CD4-positive, alpha-beta memory T cell (primary cell): Measurements from ENCODE around the gene TSPYL4. TPM values are rescaled to one million over a fixed set of nuclear protein-coding genes. Genes with fewer than 3 reads are reported as not detected.
A peak's percentile ranks its signal among the peaks of the same experiment; 100 is the strongest.

Experiments used
- CTCF ChIA-PET: fragments of 350-600 bp; sonication (Branson Sonifier 250); formaldehyde crosslinking; loops from one replicate; lab custom pipeline; 2021; ENCODE audit warnings: inconsistent platforms; ENCODE audit not compliant: partially characterized antibody; lab: Charles Lee
- POLR2A ChIA-PET: fragments of 350-600 bp; sonication (Branson Sonifier 250); formaldehyde crosslinking; loops from one replicate; lab custom pipeline; 2021; ENCODE audit not compliant: partially characterized antibody; lab: Charles Lee
- DNase-seq, 5 donors: peaks; one replicate each; pipeline versions ENCODE4 v3.0.0 to v3.0.0-alpha.2; 2020 to 2022; ENCODE audit warnings: mixed read lengths in 1 of 5
- H3K27ac ChIP-seq: one replicate; pipeline ENCODE4 v1.7.0; 2013; ENCODE audit warnings: low read depth, low read length
- H3K27me3 ChIP-seq: 2 replicates; pipeline ENCODE4 v1.7.0; 2013; ENCODE audit warnings: mild to moderate bottlenecking, low read length, moderate library complexity; ENCODE audit not compliant: insufficient read depth
- H3K36me3 ChIP-seq: 2 replicates; pipeline ENCODE4 v1.7.0; 2013; ENCODE audit warnings: mild to moderate bottlenecking, low read length, moderate library complexity; ENCODE audit not compliant: insufficient read depth
- H3K4me1 ChIP-seq: 2 replicates; pipeline ENCODE4 v1.7.0; 2013; ENCODE audit warnings: mild to moderate bottlenecking, low read length, moderate library complexity; ENCODE audit not compliant: insufficient read depth
- H3K4me3 ChIP-seq, 2 donors: one replicate each; pipeline ENCODE4 v1.7.0; 2013; ENCODE audit warnings: low read length in 2 of 2, mild to moderate bottlenecking in 1 of 2
- H3K9me3 ChIP-seq, 2 donors: one replicate each; pipeline ENCODE4 v1.7.0; 2013; ENCODE audit warnings: low read length in 2 of 2, control low read depth in 1 of 2; ENCODE audit not compliant: control insufficient read depth in 1 of 2
- H3K27ac Mint-ChIP-seq, 7 donors: one replicate each; pipeline ENCODE4 v1.8.0; 2020 to 2021; ENCODE audit warnings: mixed read lengths in 7 of 7, mild to moderate bottlenecking in 6 of 7, inconsistent platforms in 3 of 7, moderate library complexity in 3 of 7
- H3K27me3 Mint-ChIP-seq, 2 donors: one replicate each; pipeline ENCODE4 v1.8.0; 2020 to 2021; ENCODE audit warnings: mixed read lengths in 2 of 2
- H3K36me3 Mint-ChIP-seq, 2 donors: one replicate each; pipeline ENCODE4 v1.8.0; 2020 to 2021; ENCODE audit warnings: mixed read lengths in 2 of 2, inconsistent platforms in 1 of 2, mild to moderate bottlenecking in 1 of 2
- H3K4me1 Mint-ChIP-seq, 4 donors: one replicate each; pipeline ENCODE4 v1.8.0; 2020 to 2021; ENCODE audit warnings: mixed read lengths in 4 of 4, mild to moderate bottlenecking in 1 of 4
- H3K4me3 Mint-ChIP-seq, 8 donors: one replicate each; pipeline ENCODE4 v1.8.0; 2020 to 2021; ENCODE audit warnings: mixed read lengths in 8 of 8, mild to moderate bottlenecking in 7 of 8, moderate library complexity in 6 of 8, inconsistent platforms in 3 of 8
- H3K9me3 Mint-ChIP-seq, 8 donors: one replicate each; pipeline ENCODE4 v1.8.0; 2020 to 2021; ENCODE audit warnings: mixed read lengths in 8 of 8, mild to moderate bottlenecking in 5 of 8, inconsistent platforms in 3 of 8, moderate library complexity in 1 of 8
- intact Hi-C: fragments of 100-400 bp; cut with micrococcal nuclease; formaldehyde crosslinking; loops from one replicate; pipeline ENCODE4 v1.15.1; 2023
- polyA plus RNA-seq, 2 donors: library from polyadenylated mRNA; unstranded; fragments of 300-500 nt; fragmentation: Illumina TruSeq; gene quantifications; one replicate each; pipeline ENCODE4 v1.2.3, GENCODE V29; 2021
- total RNA-seq, 2 experiments: library from RNA; stranded (reverse); gene quantifications; one replicate each; pipeline ENCODE4 v1.2.3, GENCODE V29; 2021

TSPYL4 gene
- total and polyA plus RNA-seq, 4 experiments from 2014 or later, result 8.0 to 23.0 (median 18.6) TPM

GRCh38 chr6:116278481-116278829, 24.6 kb upstream of the TSPYL4 start:
- DNase-seq, result peak in 1 of 5 donors; percentile 39
- ChIA-PET POLR2A (interaction anchor here (0.9 to 4.8 kb wide), 11 partner anchors 9 to 403 kb away, joined by 3 to 114 read pairs (median 20); partner anchors contain the start of genes DSE, KPNA5, NT5DC1 and RWDD1), CTCF (interaction anchor here (0.8 to 5.3 kb wide), 4 partner anchors 9 to 256 kb away, joined by 3 to 40 read pairs (median 7); no protein-coding TSS in a partner anchor)
- H3K27ac Mint-ChIP-seq, result peak overlapping the region; percentile 99 to 100 (median 100)
- Histone ChIP-seq H3K4me3 (peak overlapping the region; percentile 95 to 97), H3K27ac (peak overlapping the region; percentile 97), H3K4me1 (peaks cover 56% of the 10 kb centered on the region), H3K36me3 (peaks cover 6% of the 10 kb centered on the region), H3K27me3 (no peaks in the 10 kb centered on the region), H3K9me3 (no peaks in the 10 kb centered on the region)
- H3K9me3 Mint-ChIP-seq, result peaks cover 0 to 3% (median 0%) of the 10 kb centered on the region in 8 donors
- H3K4me1 Mint-ChIP-seq, result peaks cover 41 to 82% (median 55%) of the 10 kb centered on the region in 4 donors
- intact Hi-C loops, result loop anchor here (2.0 kb wide), 1 partner anchor 92 kb away; the partner anchor contains the start of gene DSE
- H3K36me3 Mint-ChIP-seq, result peaks cover 39 to 51% of the 10 kb centered on the region in 2 donors
- H3K4me3 Mint-ChIP-seq, result peak overlapping the region; percentile 96 to 100 (median 99)
- H3K27me3 Mint-ChIP-seq, result no peaks in the 10 kb centered on the region

GRCh38 chr6:116277124-116277523, 23.2 kb upstream of the TSPYL4 start:
- Mint-ChIP-seq H3K9me3 (peaks cover 0 to 3% (median 0%) of the 10 kb centered on the region in 8 donors), H3K36me3 (peaks cover 43 to 63% of the 10 kb centered on the region in 2 donors), H3K27me3 (no peaks in the 10 kb centered on the region), H3K27ac (peak overlapping the region; percentile 86 to 100 (median 99)), H3K4me1 (peaks cover 45 to 90% (median 65%) of the 10 kb centered on the region in 4 donors), H3K4me3 (peak overlapping the region; percentile 96 to 100 (median 99))
- H3K36me3 ChIP-seq, result peaks cover 6% of the 10 kb centered on the region
- peak overlapping the region; percentile 97 for H3K27ac ChIP-seq
- ChIA-PET CTCF (interaction anchor here (0.7 to 5.3 kb wide), 4 partner anchors 8 to 283 kb away, joined by 3 to 40 read pairs (median 6); no protein-coding TSS in a partner anchor), POLR2A (interaction anchor here (1.2 to 4.8 kb wide), 4 partner anchors 7 to 294 kb away, joined by 3 to 114 read pairs (median 72); partner anchors contain the start of genes NT5DC1, RWDD1 and TSPYL4)
- H3K4me1 ChIP-seq, result peaks cover 69% of the 10 kb centered on the region
- no peak for DNase-seq
- peak overlapping the region; percentile 75 to 97 for H3K4me3 ChIP-seq
- intact Hi-C loops, result no loop called here
- H3K27me3 ChIP-seq, result no peaks in the 10 kb centered on the region
- no peaks in the 10 kb centered on the region for H3K9me3 ChIP-seq

GRCh38 chr6:116271149-116271708, 17.4 kb upstream of the TSPYL4 start:
- intact Hi-C loops, result no loop called here
- H3K27me3 ChIP-seq, result no peaks in the 10 kb centered on the region
- no peak overlapping the region for H3K27ac ChIP-seq
- Mint-ChIP-seq H3K27me3 (no peaks in the 10 kb centered on the region), H3K36me3 (peaks cover 22 to 48% of the 10 kb centered on the region in 2 donors), H3K9me3 (no peaks in the 10 kb centered on the region), H3K4me1 (peaks cover 27 to 52% (median 35%) of the 10 kb centered on the region in 4 donors), H3K27ac (peak overlapping the region in 6 of 7 donors; percentile 7 to 52 (median 47)), H3K4me3 (no peak overlapping the region)
- POLR2A ChIA-PET, result interaction anchor here (0.8 to 3.9 kb wide), 2 partner anchors 8 to 17 kb away, joined by 3 to 66 read pairs; partner anchors contain the start of genes TSPYL1 and TSPYL4
- CTCF ChIA-PET, result interaction anchor here (0.6 to 5.6 kb wide), 6 partner anchors 8 to 299 kb away, joined by 3 to 48 read pairs (median 4); partner anchors contain the start of genes RWDD1, TSPYL1 and TSPYL4
- H3K36me3 ChIP-seq, result peaks cover 8% of the 10 kb centered on the region
- DNase-seq, result no peak
- H3K4me1 ChIP-seq, result peaks cover 48% of the 10 kb centered on the region
- no peaks in the 10 kb centered on the region for H3K9me3 ChIP-seq
- H3K4me3 ChIP-seq, result no peak overlapping the region

- ChIA-PET POLR2A (interaction anchor here (0.9 to 3.9 kb wide), 3 partner anchors 10 to 302 kb away, joined by 3 to 66 read pairs (median 7); partner anchors contain the start of genes RWDD1, TSPYL1 and TSPYL4), CTCF (interaction anchor here (0.9 to 5.6 kb wide), 23 partner anchors 10 to 303 kb away, joined by 3 to 49 read pairs (median 4); partner anchors contain the start of genes NT5DC1, RWDD1, TSPYL1 and TSPYL4)
- Mint-ChIP-seq H3K36me3 (peaks cover 25 to 39% of the 10 kb centered on the region in 2 donors), H3K27me3 (no peaks in the 10 kb centered on the region), H3K27ac (peak overlapping the region; percentile 4 to 82 (median 65)), H3K4me1 (peaks cover 16 to 29% (median 24%) of the 10 kb centered on the region in 4 donors), H3K9me3 (peaks cover 0 to 7% (median 5%) of the 10 kb centered on the region in 8 donors), H3K4me3 (no peak overlapping the region)
- Histone ChIP-seq H3K4me3 (no peak overlapping the region), H3K9me3 (no peaks in the 10 kb centered on the region), H3K27me3 (no peaks in the 10 kb centered on the region), H3K4me1 (peaks cover 25% of the 10 kb centered on the region), H3K27ac (no peak overlapping the region), H3K36me3 (peaks cover 8% of the 10 kb centered on the region)
- intact Hi-C loops, result loop anchor here (1.0 kb wide), 2 partner anchors 8 to 264 kb away; no protein-coding TSS in a partner anchor
- peak in 4 of 5 donors; percentile 44 to 50 (median 46) for DNase-seq
Observed at GRCh38 chr6:116268589-116269293, 14.9 kb upstream of the TSPYL4 start.

GRCh38 chr6:116267836-116268588, 14.1 kb upstream of the TSPYL4 start:
- ChIA-PET POLR2A (interaction anchor here (0.9 to 3.9 kb wide), 5 partner anchors 11 to 303 kb away, joined by 3 to 66 read pairs (median 4); partner anchors contain the start of genes RWDD1, TSPYL1 and TSPYL4), CTCF (interaction anchor here (0.9 to 5.6 kb wide), 23 partner anchors 11 to 304 kb away, joined by 3 to 49 read pairs (median 4); partner anchors contain the start of genes NT5DC1, RWDD1, TSPYL1 and TSPYL4)
- Histone ChIP-seq H3K9me3 (no peaks in the 10 kb centered on the region), H3K27me3 (no peaks in the 10 kb centered on the region), H3K4me1 (peaks cover 20% of the 10 kb centered on the region), H3K36me3 (peaks cover 8% of the 10 kb centered on the region), H3K27ac (no peak overlapping the region), H3K4me3 (no peak overlapping the region)
- intact Hi-C loops, result loop anchor here (1.0 kb wide), 2 partner anchors 8 to 264 kb away; no protein-coding TSS in a partner anchor
- H3K4me1 Mint-ChIP-seq, result peaks cover 12 to 23% (median 19%) of the 10 kb centered on the region in 4 donors
- no peaks in the 10 kb centered on the region for H3K27me3 Mint-ChIP-seq
- no peak overlapping the region for H3K4me3 Mint-ChIP-seq
- peak overlapping the region in 6 of 7 donors; percentile 4 to 88 (median 79) for H3K27ac Mint-ChIP-seq
- H3K9me3 Mint-ChIP-seq, result peaks cover 0 to 14% (median 11%) of the 10 kb centered on the region in 8 donors
- H3K36me3 Mint-ChIP-seq, result peaks cover 33 to 36% of the 10 kb centered on the region in 2 donors
- DNase-seq, result no peak

- Mint-ChIP-seq H3K36me3 (peaks cover 32 to 39% of the 10 kb centered on the region in 2 donors), H3K27me3 (no peaks in the 10 kb centered on the region), H3K4me1 (peaks cover 7 to 20% (median 11%) of the 10 kb centered on the region in 4 donors), H3K4me3 (no peak overlapping the region), H3K9me3 (peaks cover 0 to 24% (median 16%) of the 10 kb centered on the region in 8 donors), H3K27ac (peak overlapping the region in 1 of 7 donors; percentile 70)
- Histone ChIP-seq H3K27ac (no peak overlapping the region), H3K36me3 (peaks cover 8% of the 10 kb centered on the region), H3K27me3 (no peaks in the 10 kb centered on the region), H3K9me3 (no peaks in the 10 kb centered on the region), H3K4me3 (no peak overlapping the region), H3K4me1 (peaks cover 10% of the 10 kb centered on the region)
- DNase-seq, result no peak
- POLR2A ChIA-PET, result interaction anchor here (0.9 to 1.3 kb wide), 2 partner anchors 13 kb away, joined by 4 read pairs; partner anchors contain the start of genes TSPYL1 and TSPYL4
- intact Hi-C loops, result no loop called here
- CTCF ChIA-PET, result interaction anchor here (0.9 to 5.6 kb wide), 6 partner anchors 12 to 275 kb away, joined by 3 to 49 read pairs (median 6); partner anchors contain the start of gene TSPYL4
Observed at GRCh38 chr6:116266803-116267202, 12.9 kb upstream of the TSPYL4 start.
